ENCODE results near the gene DNAH3.
"Not testable (repeated sequence)": the region's sequence is repeated elsewhere in the genome, so short reads cannot be mapped to it uniquely, and the experiment has no call there.

The DNAH3 gene

GRCh38 chr16:20997147-20997546, 153.5 kb downstream of the DNAH3 start:
- no peak for DNase-seq (ENCODE audit: low read depth, low spot score)

DNA sequence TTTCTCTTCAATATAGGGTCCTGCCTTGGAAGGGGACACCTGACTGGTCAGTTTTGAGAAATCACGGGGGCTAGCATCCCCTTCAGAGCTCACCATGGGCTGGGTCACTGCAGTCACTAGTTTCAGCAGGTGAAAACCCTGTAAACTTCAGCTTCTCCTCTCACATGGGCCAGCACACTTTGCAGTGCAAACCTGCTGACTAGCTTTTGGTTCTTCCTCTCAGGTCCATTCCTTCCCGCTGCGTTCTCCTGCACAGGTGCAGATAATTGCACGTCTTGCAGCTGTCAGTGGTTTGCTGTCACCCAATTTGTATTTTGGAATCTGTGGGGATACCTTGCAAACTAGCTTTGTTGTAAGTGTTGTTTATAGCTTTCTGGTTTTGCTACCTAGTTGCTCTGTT, 154.9 kb downstream of the DNAH3 start:
- no peak for DNase-seq (ENCODE audit: low read depth, low spot score)

GRCh38 chr16:20989496-20990070, 161.1 kb downstream of the DNAH3 start:
- DNase-seq (ENCODE audit: low read depth, low spot score), result not testable (repeated sequence)

DNA sequence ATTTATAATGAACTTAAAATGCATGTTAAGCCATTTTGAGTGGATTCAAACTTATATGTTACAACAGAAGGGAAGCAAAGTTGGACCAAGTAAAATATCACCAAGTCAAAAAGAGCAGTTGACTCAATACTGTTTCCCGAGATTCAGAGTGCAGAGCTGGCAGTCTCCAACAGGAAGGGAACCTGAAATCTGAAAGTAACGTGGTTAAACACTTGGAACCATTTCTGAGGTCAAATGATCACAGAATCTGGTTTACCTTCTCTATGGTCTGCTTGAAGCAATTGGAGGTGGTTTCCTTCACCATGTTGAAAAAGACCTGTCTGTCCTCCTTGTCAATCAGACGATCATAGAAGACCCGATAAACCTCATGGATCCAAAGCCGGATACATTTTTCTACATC, 163.6 kb downstream of the DNAH3 start:
- DNase-seq (ENCODE audit: low read depth, low spot score), result no peak

- no peak for DNase-seq (ENCODE audit: low read depth, low spot score)
Observed at GRCh38 chr16:20984019-20984418, 166.6 kb downstream of the DNAH3 start.

- no peak for DNase-seq (ENCODE audit: low read depth, low spot score)
Observed at GRCh38 chr16:20976576-20976975, 174.1 kb downstream of the DNAH3 start.

- not testable (repeated sequence) for DNase-seq (ENCODE audit: low read depth, low spot score)
Observed at GRCh38 chr16:20973201-20973600, 177.4 kb downstream of the DNAH3 start.

- DNase-seq (ENCODE audit: low read depth, low spot score), result no peak
Observed at GRCh38 chr16:20971401-20971800, 179.2 kb downstream of the DNAH3 start.

GRCh38 chr16:20969386-20969785, 181.3 kb downstream of the DNAH3 start:
- no peak for DNase-seq (ENCODE audit: low read depth, low spot score)

- no peak for DNase-seq (ENCODE audit: low read depth, low spot score)
Observed at GRCh38 chr16:20968765-20969164, 181.9 kb downstream of the DNAH3 start.

DNA sequence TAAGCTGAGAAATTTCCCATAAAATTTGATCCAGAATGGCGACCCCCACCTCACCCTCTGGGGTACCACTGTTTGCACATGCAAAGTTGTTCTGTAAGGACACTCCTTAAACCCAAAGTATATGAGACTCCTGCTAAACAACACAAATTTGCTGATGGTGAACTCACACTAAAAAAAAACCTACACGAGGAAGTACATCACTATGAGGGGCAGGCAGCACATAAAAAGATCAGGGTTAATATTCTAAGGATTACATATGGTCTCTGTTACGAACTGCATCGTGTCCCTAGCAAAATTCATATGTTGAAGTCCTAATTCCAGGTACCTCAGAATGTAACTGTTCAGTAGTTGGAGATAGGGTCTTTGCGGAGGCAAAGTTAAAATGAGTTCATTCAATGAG, 189.7 kb downstream of the DNAH3 start:
- DNase-seq (ENCODE audit: low read depth, low spot score), result no peak

DNA sequence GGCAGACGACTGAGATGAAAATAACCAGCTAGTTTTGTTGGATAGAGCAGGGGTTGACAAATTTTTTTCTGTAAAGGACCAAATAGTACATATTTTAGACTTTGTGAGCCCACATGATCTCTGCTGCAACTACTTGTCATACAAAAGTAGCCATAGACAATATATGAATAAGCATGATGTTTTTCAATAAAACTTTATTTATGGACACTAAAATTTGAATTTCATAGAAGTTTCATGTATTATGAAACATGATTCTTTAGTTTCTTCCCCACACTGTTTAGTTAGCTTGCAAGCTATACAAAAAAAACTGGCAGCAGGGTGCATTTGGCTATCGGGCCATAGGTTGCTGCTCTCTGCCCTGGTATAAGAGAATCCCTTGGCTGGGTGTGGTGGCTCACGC, 193.5 kb downstream of the DNAH3 start:
- no peak for DNase-seq (ENCODE audit: low read depth, low spot score)

DNA sequence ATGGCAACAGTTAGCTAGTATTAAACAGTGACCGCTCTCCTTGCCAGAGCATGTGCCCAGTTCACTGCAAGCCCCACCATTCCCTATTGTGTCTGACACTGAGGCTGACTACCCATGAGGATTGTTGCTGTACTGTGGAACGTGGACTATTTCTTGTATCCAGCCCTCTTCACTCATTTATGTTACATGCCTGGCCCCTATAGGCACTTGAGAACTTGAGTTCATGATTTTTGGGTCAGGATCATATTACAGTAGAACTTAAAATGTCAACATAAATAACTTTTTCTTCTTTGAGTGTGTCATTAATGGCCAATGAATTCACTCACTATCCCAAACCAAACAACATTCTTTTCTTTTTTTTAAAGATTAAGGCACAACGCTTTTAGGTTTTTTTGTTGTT, 194.3 kb downstream of the DNAH3 start:
- no peak for DNase-seq (ENCODE audit: low read depth, low spot score)

DNA sequence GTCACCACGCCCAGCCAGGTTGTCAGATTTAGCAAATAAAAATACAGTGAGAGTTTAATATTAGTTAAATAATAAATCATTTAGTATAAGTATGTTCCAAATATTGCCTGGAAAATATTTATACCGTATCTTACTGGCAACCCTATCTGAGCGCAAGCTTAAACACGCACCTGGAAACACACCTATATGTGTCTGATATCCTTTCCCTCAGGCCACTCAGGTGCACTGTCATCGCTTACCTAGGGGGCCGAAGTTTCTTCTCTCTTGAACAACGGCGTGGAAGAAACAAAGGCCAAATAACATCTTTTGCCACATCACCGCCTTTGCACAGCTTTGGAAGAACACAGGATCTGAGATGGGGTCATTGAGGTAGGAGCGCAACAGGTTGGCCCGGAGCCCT, 196.1 kb downstream of the DNAH3 start:
- DNase-seq (ENCODE audit: low read depth, low spot score), result no peak

GRCh38 chr16:20952139-20952920, 198.3 kb downstream of the DNAH3 start:
- no peak for DNase-seq (ENCODE audit: low read depth, low spot score)

- no peak for DNase-seq (ENCODE audit: low read depth, low spot score)
Observed at GRCh38 chr16:20950294-20950693, 200.4 kb downstream of the DNAH3 start.

- DNase-seq (ENCODE audit: low read depth, low spot score), result no peak
Observed at GRCh38 chr16:20949660-20950059, 201.0 kb downstream of the DNAH3 start.

- no peak for DNase-seq (ENCODE audit: low read depth, low spot score)
Observed at GRCh38 chr16:20948444-20948843, 202.2 kb downstream of the DNAH3 start.

DNA sequence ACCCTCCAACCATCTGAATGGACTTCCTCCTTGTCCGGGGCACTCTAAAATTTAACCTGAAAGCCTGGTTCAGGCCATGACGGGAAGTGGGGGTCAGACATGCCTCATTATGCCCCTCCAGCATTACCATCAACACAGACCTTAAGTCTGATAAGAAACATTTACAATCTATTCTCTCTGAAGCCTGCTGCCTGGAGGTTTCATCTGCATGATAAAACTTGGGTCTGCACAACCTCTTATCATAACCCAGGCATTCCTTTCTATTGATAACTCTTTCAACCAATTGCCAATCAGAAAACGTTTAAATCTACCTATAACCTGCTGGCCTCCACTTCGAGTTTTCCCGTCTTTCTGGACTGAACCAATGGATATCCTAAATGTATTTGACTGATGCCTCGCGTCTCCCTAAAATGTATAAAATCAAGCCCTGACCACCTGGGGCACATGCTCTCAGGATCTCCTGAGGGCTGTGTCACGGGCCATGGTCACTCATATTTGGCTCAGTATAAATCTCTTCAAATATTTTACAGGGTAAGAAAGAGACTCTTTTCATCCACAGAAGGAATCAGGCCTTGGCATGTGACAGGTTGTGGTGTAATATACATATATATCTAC, 204.5 kb downstream of the DNAH3 start:
- no peak for DNase-seq (ENCODE audit: low read depth, low spot score)

DNA sequence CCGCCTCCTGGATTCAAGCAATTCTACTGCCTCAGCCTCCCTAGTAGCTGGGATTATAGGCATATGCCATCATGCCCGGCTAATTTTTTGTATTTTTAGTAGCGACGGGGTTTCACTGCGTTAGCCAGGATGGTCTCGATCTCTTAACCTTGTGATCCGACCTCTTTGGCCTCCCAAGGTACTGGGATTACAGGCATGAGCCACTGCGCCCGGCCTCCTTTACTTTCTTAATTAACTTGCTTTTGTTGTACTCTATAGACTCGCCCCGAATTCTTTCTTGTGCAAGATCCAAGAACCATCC, 205.1 kb downstream of the DNAH3 start:
- DNase-seq (ENCODE audit: low read depth, low spot score), result not testable (repeated sequence)

DNA sequence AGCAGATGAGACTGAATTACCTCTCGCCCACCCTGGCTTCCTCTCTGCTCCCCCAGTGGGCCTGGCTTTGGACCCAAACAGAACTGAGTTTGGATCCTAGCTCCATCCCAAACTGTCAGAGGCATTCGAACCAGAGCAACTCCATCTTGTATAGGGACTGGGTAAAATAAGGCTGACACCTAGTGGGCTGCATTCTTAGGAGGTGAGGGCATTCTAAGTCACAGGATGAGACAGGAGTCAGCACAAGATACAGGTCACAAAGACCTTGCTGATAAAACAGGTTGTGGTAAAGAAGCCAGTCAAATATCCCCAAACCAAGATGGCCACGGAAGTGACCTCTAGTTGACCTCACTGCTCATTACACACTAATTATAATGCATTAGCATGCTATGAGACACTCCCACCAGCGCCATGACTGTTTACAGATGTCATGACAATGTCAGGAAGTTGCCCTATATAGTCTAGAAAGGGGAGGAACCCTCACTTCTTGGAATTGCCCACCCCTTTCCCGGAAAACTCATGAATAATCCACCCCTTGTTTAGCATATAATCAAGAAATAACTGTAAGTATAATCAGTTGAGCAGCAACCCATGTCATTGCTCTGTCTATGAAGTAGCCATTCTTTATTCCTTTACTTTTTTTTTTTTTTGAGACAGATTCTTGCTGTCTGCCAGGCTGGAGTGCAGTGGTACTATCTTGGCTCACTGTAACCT, 205.6 kb downstream of the DNAH3 start:
- peak; percentile 2 for DNase-seq (ENCODE audit: low read depth, low spot score)

GRCh38 chr16:20942256-20942655, 208.4 kb downstream of the DNAH3 start:
- no peak for DNase-seq (ENCODE audit: low read depth, low spot score)

GRCh38 chr16:20941636-20941926, 209.1 kb downstream of the DNAH3 start:
- no peak for DNase-seq (ENCODE audit: low read depth, low spot score)
